GM12874 (cell line): ENCODE results near the gene RPAP2.

Experiments
- CTCF ChIP-seq: IDR thresholded peaks from 2 replicates; pipeline ENCODE4 v1.5.1; 2011; ENCODE audit warnings: low read depth, mild to moderate bottlenecking, control low read depth, low read length, moderate library complexity; ENCODE audit not compliant: insufficient read depth

Gene RPAP2

GRCh38 chr1:92298573-92299476 is at the start of gene RPAP2, which contains the start of gene GLMN:
Gene RPAP2 (plus strand): TSS chr1:92299059. CDS start chr1:92299074, 15 bp downstream.
Gene GLMN (minus strand): TSS chr1:92298987. CDS start chr1:92297999, 988 bp downstream.
- TF ChIP-seq CTCF, result no peak

GRCh38 chr1:92259350-92259749 is 39.5 kb upstream of the RPAP2 start:
- TF ChIP-seq CTCF, result no peak

GRCh38 chr1:92262516-92262915 is 36.3 kb upstream of the RPAP2 start:
- no peak for TF ChIP-seq CTCF

GRCh38 chr1:92273039-92273438 is 25.8 kb upstream of the RPAP2 start:
- no peak for TF ChIP-seq CTCF

- TF ChIP-seq CTCF, result no peak
Observed at GRCh38 chr1:92274939-92275338, 23.9 kb upstream of the RPAP2 start.

GRCh38 chr1:92276082-92276481 is 22.8 kb upstream of the RPAP2 start:
- no peak for TF ChIP-seq CTCF

GRCh38 chr1:92277105-92277723 is 21.6 kb upstream of the RPAP2 start:
- TF ChIP-seq CTCF, result no peak
